GM19099 (cell line): ENCODE data around the gene TXNRD1.

Experiments
- POLR2A ChIP-seq: IDR thresholded peaks from 3 replicates; pipeline ENCODE4 v1.6.1; 2011; ENCODE audit warnings: low read depth; ENCODE audit not compliant: insufficient read length; ENCODE audit errors: extremely low read depth

The TXNRD1 gene

DNA sequence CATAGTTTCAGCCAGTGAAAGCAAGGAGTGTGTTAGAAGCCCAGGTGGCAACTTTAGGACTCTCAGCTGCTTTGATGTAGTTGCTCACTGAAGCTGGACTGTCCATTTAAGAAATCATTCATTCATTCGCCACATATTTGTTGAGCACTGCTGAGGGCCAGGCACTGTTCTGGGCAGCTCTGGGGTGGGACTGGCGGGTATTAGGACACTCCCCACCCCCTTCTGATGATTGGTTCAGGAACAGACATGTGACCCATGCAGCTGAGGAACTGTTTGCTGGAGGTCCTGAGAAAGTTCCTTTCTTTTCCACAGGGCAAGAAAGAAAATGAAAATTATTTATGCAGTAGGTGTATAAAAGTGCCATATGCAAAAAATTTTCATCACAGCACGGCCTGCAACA is 170.9 kb downstream of the TXNRD1 start:
- no peak for TF ChIP-seq POLR2A

DNA sequence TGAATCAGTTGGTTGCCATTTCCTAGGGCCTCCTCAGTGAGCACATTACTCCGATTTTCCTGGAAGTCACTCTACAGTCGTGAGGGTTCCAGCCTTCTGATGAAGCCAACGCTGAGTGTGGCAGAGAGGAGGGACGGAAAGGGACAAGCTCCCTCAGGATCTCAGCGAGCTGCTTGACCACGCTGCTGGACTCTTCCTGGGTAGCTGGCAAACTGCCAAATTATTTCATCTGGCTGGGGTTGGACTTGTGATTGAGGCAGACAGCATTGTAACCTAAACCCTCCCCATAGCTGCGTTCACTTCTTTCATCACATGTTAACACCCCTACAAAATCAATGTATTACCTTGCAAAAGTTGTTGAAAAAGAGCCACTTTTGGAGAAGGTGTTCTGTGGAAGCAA is 171.6 kb downstream of the TXNRD1 start:
- TF ChIP-seq POLR2A = no peak
